ENCODE measurements around the gene SLC30A5. TPM values are rescaled to one million over a fixed set of nuclear protein-coding genes. Genes with fewer than 3 reads are reported as not detected.
"Not testable (repeated sequence)": the region's sequence is repeated elsewhere in the genome, so short reads cannot be mapped to it uniquely, and the experiment has no call there.

Gene SLC30A5
- total RNA-seq, 2 experiments from 2014 or later = 31.4 to 49.6 TPM

DNA sequence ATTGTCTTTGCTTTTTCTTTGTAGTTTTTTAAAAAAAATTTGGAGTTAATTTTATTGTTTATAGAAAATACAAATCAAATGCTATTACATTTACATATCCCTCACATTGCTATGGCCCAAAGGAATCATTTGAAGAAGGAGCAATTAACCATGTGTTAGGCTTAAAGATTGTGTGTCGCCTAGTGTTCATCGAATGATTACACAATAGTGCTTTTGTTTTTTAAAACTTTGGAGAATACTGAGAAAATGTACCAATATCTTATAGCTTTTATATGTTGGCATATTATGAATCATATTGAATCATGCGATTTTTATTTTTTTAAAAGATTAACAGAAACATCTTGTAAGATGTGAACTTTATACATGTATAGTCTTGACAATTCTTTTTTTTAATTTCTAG is 21.7 kb downstream of the SLC30A5 start:
- Mint-ChIP-seq H3K4me3 (no peak overlapping the region), H3K9me3 (ENCODE audit: low read depth) (no peaks in the 10 kb centered on the region), H3K27me3 (no peaks in the 10 kb centered on the region), H3K36me3 (peaks cover 21% of the 10 kb centered on the region), H3K27ac (no peak overlapping the region), H3K4me1 (no peaks in the 10 kb centered on the region)
- CTCF ChIA-PET = interaction anchor here (1.8 kb wide), 1 partner anchor 22 kb away, joined by 5 read pairs; the partner anchor contains the start of gene SLC30A5
- no peak for ATAC-seq
- no peak for DNase-seq

DNA sequence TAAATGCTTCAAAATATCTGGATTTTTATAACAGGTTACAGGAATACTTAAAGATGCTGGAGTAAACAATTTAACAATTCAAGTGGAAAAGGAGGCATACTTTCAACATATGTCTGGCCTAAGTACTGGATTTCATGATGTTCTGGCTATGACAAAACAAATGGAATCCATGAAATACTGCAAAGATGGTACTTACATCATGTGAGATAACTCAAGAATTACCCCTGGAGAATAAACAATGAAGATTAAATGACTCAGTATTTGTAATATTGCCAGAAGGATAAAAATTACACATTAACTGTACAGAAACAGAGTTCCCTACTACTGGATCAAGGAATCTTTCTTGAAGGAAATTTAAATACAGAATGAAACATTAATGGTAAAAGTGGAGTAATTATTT is 35.6 kb downstream of the SLC30A5 start:
- Mint-ChIP-seq H3K4me1 (no peaks in the 10 kb centered on the region), H3K4me3 (no peak overlapping the region), H3K27ac (no peak overlapping the region), H3K9me3 (ENCODE audit: low read depth) (no peaks in the 10 kb centered on the region), H3K27me3 (no peaks in the 10 kb centered on the region), H3K36me3 (peaks cover 32% of the 10 kb centered on the region)
- no peak for DNase-seq
- CTCF ChIA-PET = no interaction called here
- no peak for ATAC-seq

GRCh38 chr5:69130241-69130640 is 36.4 kb downstream of the SLC30A5 start:
- ATAC-seq (no peak), DNase-seq (no peak)
- Mint-ChIP-seq H3K36me3 (peaks cover 29% of the 10 kb centered on the region), H3K4me1 (no peaks in the 10 kb centered on the region), H3K4me3 (no peak overlapping the region), H3K27ac (no peak overlapping the region), H3K27me3 (no peaks in the 10 kb centered on the region), H3K9me3 (ENCODE audit: low read depth) (no peaks in the 10 kb centered on the region)
- CTCF ChIA-PET = no interaction called here

DNA sequence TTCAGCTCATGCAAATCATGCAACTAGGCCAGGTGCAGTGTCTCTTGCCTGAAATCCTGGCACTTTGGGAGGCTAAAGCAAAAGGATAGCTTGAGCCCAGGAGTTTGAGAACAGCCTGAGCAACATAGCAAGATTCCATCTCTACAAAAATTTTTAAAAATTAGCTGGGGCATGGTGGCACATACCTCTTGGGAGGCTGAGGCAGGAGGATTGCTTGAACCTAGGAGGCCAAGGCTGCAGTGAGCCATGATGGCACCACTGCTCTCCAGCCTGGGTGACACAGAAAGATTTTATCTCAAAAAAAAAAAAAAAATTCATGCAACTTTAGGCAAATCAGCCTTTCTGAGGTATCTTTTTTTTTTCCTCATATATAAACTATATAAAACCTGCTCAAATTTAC is 37.5 kb downstream of the SLC30A5 start:
- no peaks in the 10 kb centered on the region for H3K27me3 Mint-ChIP-seq
- H3K9me3 Mint-ChIP-seq (ENCODE audit: low read depth) = no peaks in the 10 kb centered on the region
- no peaks in the 10 kb centered on the region for H3K4me1 Mint-ChIP-seq
- H3K36me3 Mint-ChIP-seq = peaks cover 25% of the 10 kb centered on the region
- DNase-seq = no peak
- H3K27ac Mint-ChIP-seq = no peak overlapping the region
- no peak for ATAC-seq
- no peak overlapping the region for H3K4me3 Mint-ChIP-seq
- CTCF ChIA-PET = interaction anchor here (0.7 kb wide), 1 partner anchor 226 kb away, joined by 3 read pairs; no protein-coding TSS in a partner anchor

GRCh38 chr5:69134126-69134525 is 40.3 kb downstream of the SLC30A5 start:
- CTCF ChIA-PET = interaction anchor here (1.2 kb wide), 1 partner anchor 41 kb away, joined by 4 read pairs; the partner anchor contains the start of gene SLC30A5
- no peak overlapping the region for H3K4me3 Mint-ChIP-seq
- no peak overlapping the region for H3K27ac Mint-ChIP-seq
- no peaks in the 10 kb centered on the region for H3K27me3 Mint-ChIP-seq
- no peak for ATAC-seq
- no peaks in the 10 kb centered on the region for H3K4me1 Mint-ChIP-seq
- H3K9me3 Mint-ChIP-seq (ENCODE audit: low read depth) = no peaks in the 10 kb centered on the region
- H3K36me3 Mint-ChIP-seq = peaks cover 14% of the 10 kb centered on the region
- DNase-seq = no peak

DNA sequence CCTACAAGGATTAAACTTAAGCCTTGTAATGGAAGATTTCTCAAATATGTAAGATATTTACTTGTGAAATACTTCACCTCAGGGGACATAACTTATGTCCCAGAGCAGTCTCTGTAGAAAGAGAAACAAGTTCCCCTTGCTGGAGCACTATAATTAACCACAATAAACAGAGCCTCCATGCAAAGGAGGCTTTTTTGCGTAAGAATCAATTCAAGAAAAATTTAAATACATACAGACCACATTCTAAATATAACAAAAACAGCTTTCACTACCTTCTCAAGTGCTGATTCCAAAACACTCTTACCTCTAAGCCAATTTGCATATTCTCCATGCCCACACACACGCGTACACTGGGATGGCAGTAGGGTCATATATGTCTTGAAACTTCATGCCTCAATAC is 42.5 kb downstream of the SLC30A5 start:
- Mint-ChIP-seq H3K9me3 (ENCODE audit: low read depth) (no peaks in the 10 kb centered on the region), H3K27ac (no peak overlapping the region), H3K36me3 (peaks cover 8% of the 10 kb centered on the region), H3K4me3 (no peak overlapping the region), H3K27me3 (no peaks in the 10 kb centered on the region), H3K4me1 (no peaks in the 10 kb centered on the region)
- DNase-seq (no peak), ATAC-seq (no peak)
- CTCF ChIA-PET = no interaction called here

DNA sequence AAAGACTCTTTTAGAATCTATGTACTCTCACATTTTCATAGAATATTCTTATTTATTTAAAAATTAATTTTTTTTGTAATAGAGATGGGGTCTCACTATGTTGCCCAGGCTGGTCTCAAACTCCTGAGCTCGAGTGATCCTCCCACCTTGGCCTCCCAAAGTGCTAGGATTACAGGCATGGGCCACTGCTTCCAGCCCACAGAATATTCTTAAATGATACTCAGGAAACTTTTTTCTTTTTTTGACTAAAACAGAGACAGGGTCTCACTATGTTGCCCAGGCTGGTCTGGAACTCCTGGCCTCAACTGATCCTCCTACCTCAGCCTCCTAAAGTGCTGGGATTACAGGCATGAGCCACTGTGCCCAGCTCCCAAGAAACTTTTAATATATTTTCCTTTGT is 43.4 kb downstream of the SLC30A5 start:
- ATAC-seq; H3K4me1 Mint-ChIP-seq; H3K36me3 Mint-ChIP-seq; H3K27ac Mint-ChIP-seq; H3K27me3 Mint-ChIP-seq; H3K9me3 Mint-ChIP-seq (ENCODE audit: low read depth); DNase-seq; H3K4me3 Mint-ChIP-seq; CTCF ChIA-PET: not testable (repeated sequence)

DNA sequence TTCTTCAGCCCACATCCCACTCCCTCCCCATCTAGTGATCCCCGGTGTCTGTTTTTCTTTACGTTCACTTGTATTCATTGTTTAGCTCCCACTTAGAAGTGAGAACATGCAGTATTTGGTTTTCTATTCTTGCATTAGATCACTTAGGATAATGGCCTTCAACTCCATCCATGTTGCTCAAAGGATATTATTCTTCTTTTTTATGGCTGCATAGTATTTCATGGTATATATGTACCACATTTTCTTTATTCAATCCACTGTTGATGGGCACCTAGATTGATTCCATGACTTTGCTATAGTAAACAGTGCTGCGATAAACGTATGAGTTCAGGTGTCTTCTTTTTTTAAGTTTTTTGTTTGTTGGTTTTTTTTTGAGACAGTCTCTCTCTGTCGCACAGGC is 44.0 kb downstream of the SLC30A5 start:
- CTCF ChIA-PET = no interaction called here
- Mint-ChIP-seq H3K27me3 (no peaks in the 10 kb centered on the region), H3K9me3 (ENCODE audit: low read depth) (no peaks in the 10 kb centered on the region), H3K4me3 (no peak overlapping the region), H3K36me3 (peaks cover 8% of the 10 kb centered on the region), H3K27ac (no peak overlapping the region), H3K4me1 (no peaks in the 10 kb centered on the region)
- ATAC-seq (no peak), DNase-seq (no peak)

GRCh38 chr5:69138766-69139165 is 45.0 kb downstream of the SLC30A5 start:
- DNase-seq = no peak
- CTCF ChIA-PET = no interaction called here
- H3K4me3 Mint-ChIP-seq = no peak overlapping the region
- no peaks in the 10 kb centered on the region for H3K9me3 Mint-ChIP-seq (ENCODE audit: low read depth)
- no peak overlapping the region for H3K27ac Mint-ChIP-seq
- H3K36me3 Mint-ChIP-seq = peaks cover 6% of the 10 kb centered on the region
- no peaks in the 10 kb centered on the region for H3K27me3 Mint-ChIP-seq
- no peaks in the 10 kb centered on the region for H3K4me1 Mint-ChIP-seq
- no peak for ATAC-seq

- H3K27ac Mint-ChIP-seq; H3K4me1 Mint-ChIP-seq; H3K4me3 Mint-ChIP-seq; CTCF ChIA-PET; H3K36me3 Mint-ChIP-seq; H3K27me3 Mint-ChIP-seq; ATAC-seq; H3K9me3 Mint-ChIP-seq (ENCODE audit: low read depth); DNase-seq: not testable (repeated sequence)
These were observed 46.4 kb downstream of the SLC30A5 start for GRCh38 chr5:69140239-69140638.

GRCh38 chr5:69140827-69141226 is 47.0 kb downstream of the SLC30A5 start:
- no peaks in the 10 kb centered on the region for H3K4me1 Mint-ChIP-seq
- H3K27me3 Mint-ChIP-seq = no peaks in the 10 kb centered on the region
- no peak overlapping the region for H3K4me3 Mint-ChIP-seq
- CTCF ChIA-PET = no interaction called here
- no peak overlapping the region for H3K27ac Mint-ChIP-seq
- no peak for ATAC-seq
- no peak for DNase-seq
- peaks cover 2% of the 10 kb centered on the region for H3K36me3 Mint-ChIP-seq
- H3K9me3 Mint-ChIP-seq (ENCODE audit: low read depth) = no peaks in the 10 kb centered on the region

- CTCF ChIA-PET; H3K27ac Mint-ChIP-seq; ATAC-seq; H3K36me3 Mint-ChIP-seq; DNase-seq; H3K9me3 Mint-ChIP-seq (ENCODE audit: low read depth); H3K4me1 Mint-ChIP-seq; H3K4me3 Mint-ChIP-seq; H3K27me3 Mint-ChIP-seq: not testable (repeated sequence)
These were observed 54.8 kb downstream of the SLC30A5 start for GRCh38 chr5:69148576-69148975.

DNA sequence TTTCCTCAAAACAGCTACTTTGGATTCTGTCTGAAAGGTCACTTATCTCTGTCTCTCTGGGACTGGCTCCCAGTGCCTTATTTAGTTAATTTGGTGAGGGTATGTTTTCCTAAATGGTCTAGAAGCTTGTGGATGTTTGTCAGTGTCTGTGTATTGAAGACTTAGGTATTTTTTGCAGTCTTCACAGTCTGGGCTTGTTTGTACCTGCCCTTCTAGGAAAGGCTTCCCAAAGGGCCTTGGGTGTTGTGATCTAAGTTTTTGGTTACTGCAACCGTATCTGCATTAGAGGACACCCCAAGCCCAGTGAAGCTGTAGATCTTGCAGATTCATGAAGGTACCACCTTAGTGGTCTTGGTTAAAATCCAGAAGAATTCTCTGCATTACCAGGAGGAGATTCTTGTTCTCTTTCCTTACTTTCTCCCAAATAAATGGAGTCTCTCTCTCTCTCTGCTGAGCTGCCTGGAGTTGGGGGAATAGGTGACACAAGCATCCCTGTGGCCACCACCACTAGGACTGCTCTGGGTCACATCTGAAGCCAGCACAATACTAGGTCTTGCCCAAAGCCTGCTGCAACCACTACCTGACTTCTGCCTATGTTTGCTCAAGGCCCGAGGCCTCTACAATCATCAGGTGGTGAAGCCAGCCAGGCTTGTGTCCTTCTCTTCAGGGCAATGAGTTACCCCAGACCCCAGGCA is 55.3 kb downstream of the SLC30A5 start:
- CTCF ChIA-PET = no interaction called here
- no peak overlapping the region for H3K27ac Mint-ChIP-seq
- no peaks in the 10 kb centered on the region for H3K9me3 Mint-ChIP-seq (ENCODE audit: low read depth)
- no peaks in the 10 kb centered on the region for H3K4me1 Mint-ChIP-seq
- no peak for DNase-seq
- H3K27me3 Mint-ChIP-seq = no peaks in the 10 kb centered on the region
- H3K36me3 Mint-ChIP-seq = no peaks in the 10 kb centered on the region
- ATAC-seq = no peak
- H3K4me3 Mint-ChIP-seq = no peak overlapping the region

DNA sequence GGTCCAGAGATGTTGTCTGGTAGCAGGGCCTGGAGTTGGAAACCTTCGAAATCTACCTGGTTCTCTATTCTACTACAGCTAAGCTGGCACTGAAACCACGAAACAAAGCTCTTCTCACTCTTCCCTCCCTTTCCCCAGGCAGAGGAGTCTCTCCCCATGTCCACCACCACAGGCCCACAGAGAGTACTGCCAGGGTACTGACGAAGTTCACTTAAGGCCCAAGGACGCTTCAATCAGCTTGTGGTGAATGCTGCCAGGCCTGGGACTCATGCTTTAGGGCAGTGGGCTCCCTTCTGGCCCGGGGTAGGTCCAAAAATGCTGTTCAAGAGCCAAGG is 55.8 kb downstream of the SLC30A5 start:
- no peak for ATAC-seq
- CTCF ChIA-PET = no interaction called here
- Mint-ChIP-seq H3K27ac (no peak overlapping the region), H3K36me3 (no peaks in the 10 kb centered on the region), H3K27me3 (no peaks in the 10 kb centered on the region), H3K9me3 (ENCODE audit: low read depth) (no peaks in the 10 kb centered on the region), H3K4me1 (no peaks in the 10 kb centered on the region), H3K4me3 (no peak overlapping the region)
- DNase-seq = no peak

- Mint-ChIP-seq H3K27ac (no peak overlapping the region), H3K9me3 (ENCODE audit: low read depth) (no peaks in the 10 kb centered on the region), H3K4me1 (no peaks in the 10 kb centered on the region), H3K27me3 (no peaks in the 10 kb centered on the region), H3K4me3 (no peak overlapping the region), H3K36me3 (no peaks in the 10 kb centered on the region)
- CTCF ChIA-PET = interaction anchor here (0.7 kb wide), 1 partner anchor 167 kb away, joined by 3 read pairs; no protein-coding TSS in a partner anchor
- ATAC-seq (no peak), DNase-seq (no peak)
These were observed 58.9 kb downstream of the SLC30A5 start for GRCh38 chr5:69152731-69153130.
